Measurements from ENCODE around the gene NCF1. TPM values are rescaled to one million over a fixed set of nuclear protein-coding genes. Genes with fewer than 3 reads are reported as not detected.
"Not testable (repeated sequence)": the region's sequence is repeated elsewhere in the genome, so short reads cannot be mapped to it uniquely, and the experiment has no call there.

Gene NCF1
- polyA plus RNA-seq (ENCODE audit: insufficient read length in 4 of 4) = 1 to 10 TPM; 1.7 to 2.1 (median 1.8) TPM

GRCh38 chr7:74773760-74774750, at the start of gene NCF1:
Gene NCF1, plus strand, starts transcription at chr7:74774011. Its CDS starts 21 bp downstream, at chr7:74774032.
- not testable (repeated sequence) for DNase-seq (ENCODE audit: low read depth in 4 of 4, low spot score in 2 of 4)

GRCh38 chr7:74725840-74726239, 48.0 kb upstream of the NCF1 start:
- DNase-seq (ENCODE audit: low read depth in 4 of 4, low spot score in 2 of 4) = no peak

GRCh38 chr7:74726309-74727101, 47.3 kb upstream of the NCF1 start:
- DNase-seq (ENCODE audit: low read depth in 4 of 4, low spot score in 2 of 4) = no peak

- DNase-seq (ENCODE audit: low read depth in 4 of 4, low spot score in 2 of 4) = not testable (repeated sequence)
Observed at GRCh38 chr7:74728686-74729085, 45.1 kb upstream of the NCF1 start.

- not testable (repeated sequence) for DNase-seq (ENCODE audit: low read depth in 4 of 4, low spot score in 2 of 4)
Observed at GRCh38 chr7:74730186-74730585, 43.6 kb upstream of the NCF1 start.

GRCh38 chr7:74739974-74740703, 33.7 kb upstream of the NCF1 start:
- not testable (repeated sequence) for DNase-seq (ENCODE audit: low read depth in 4 of 4, low spot score in 2 of 4)

GRCh38 chr7:74743936-74744557, 29.8 kb upstream of the NCF1 start:
- not testable (repeated sequence) for DNase-seq (ENCODE audit: low read depth in 4 of 4, low spot score in 2 of 4)

- DNase-seq (ENCODE audit: low read depth in 4 of 4, low spot score in 2 of 4) = not testable (repeated sequence)
Observed at GRCh38 chr7:74753921-74754482, 19.8 kb upstream of the NCF1 start.

- not testable (repeated sequence) for DNase-seq (ENCODE audit: low read depth in 4 of 4, low spot score in 2 of 4)
Observed at GRCh38 chr7:74756673-74757072, 17.1 kb upstream of the NCF1 start.

- DNase-seq (ENCODE audit: low read depth in 4 of 4, low spot score in 2 of 4) = not testable (repeated sequence)
Observed at GRCh38 chr7:74758268-74758667, 15.5 kb upstream of the NCF1 start.

- DNase-seq (ENCODE audit: low read depth in 4 of 4, low spot score in 2 of 4) = not testable (repeated sequence)
Observed at GRCh38 chr7:74758982-74759381, 14.8 kb upstream of the NCF1 start.

GRCh38 chr7:74765205-74765918, 8.4 kb upstream of the NCF1 start:
- not testable (repeated sequence) for DNase-seq (ENCODE audit: low read depth in 4 of 4, low spot score in 2 of 4)

GRCh38 chr7:74766509-74766908, 7.3 kb upstream of the NCF1 start:
- not testable (repeated sequence) for DNase-seq (ENCODE audit: low read depth in 4 of 4, low spot score in 2 of 4)

GRCh38 chr7:74766991-74767390, 6.8 kb upstream of the NCF1 start:
- not testable (repeated sequence) for DNase-seq (ENCODE audit: low read depth in 4 of 4, low spot score in 2 of 4)

- not testable (repeated sequence) for DNase-seq (ENCODE audit: low read depth in 4 of 4, low spot score in 2 of 4)
Observed at GRCh38 chr7:74770062-74770461, 3.7 kb upstream of the NCF1 start.

- not testable (repeated sequence) for DNase-seq (ENCODE audit: low read depth in 4 of 4, low spot score in 2 of 4)
Observed at GRCh38 chr7:74772093-74772492, 1.7 kb upstream of the NCF1 start.

- not testable (repeated sequence) for DNase-seq (ENCODE audit: low read depth in 4 of 4, low spot score in 2 of 4)
Observed at GRCh38 chr7:74775111-74775510, 1.3 kb downstream of the NCF1 start.

- not testable (repeated sequence) for DNase-seq (ENCODE audit: low read depth in 4 of 4, low spot score in 2 of 4)
Observed at GRCh38 chr7:74779053-74779452, 5.2 kb downstream of the NCF1 start.

- not testable (repeated sequence) for DNase-seq (ENCODE audit: low read depth in 4 of 4, low spot score in 2 of 4)
Observed at GRCh38 chr7:74781746-74782145, 7.9 kb downstream of the NCF1 start.
